ENCODE data around the gene PSMG3. TPM values are rescaled to one million over a fixed set of nuclear protein-coding genes. Genes with fewer than 3 reads are reported as not detected.

The PSMG3 gene
- total RNA-seq (10 to 100 TPM; 22.4 to 25.3 TPM), polyA plus RNA-seq (ENCODE audit: insufficient read length in 6 of 6) (10 to 100 TPM; 19.8 to 31.2 (median 25.2) TPM)
- long read RNA-seq, donor 1, transcript PSMG3-203 (3 exons, 774 nt): minor isoform, 13 of 63 reads
- long read RNA-seq, donor 1, transcript PSMG3-202 (2 exons, 1,391 nt): major isoform, 49 of 63 reads
- long read RNA-seq, donor 1, partial matches to known transcripts: 0 of 63 reads
- long read RNA-seq, donor 1, other reads (novel, unspliced or antisense): 0 of 63 reads
- long read RNA-seq, donor 2, transcript PSMG3-203 (3 exons, 774 nt): minor isoform, 5 of 61 reads
- long read RNA-seq, donor 2, transcript PSMG3-202 (2 exons, 1,391 nt): major isoform, 56 of 61 reads
- long read RNA-seq, donor 2, partial matches to known transcripts: 0 of 61 reads
- long read RNA-seq, donor 2, other reads (novel, unspliced or antisense): 0 of 61 reads
- long read RNA-seq, donor 3, transcript PSMG3-202 (2 exons, 1,391 nt): major isoform, 45 of 59 reads
- long read RNA-seq, donor 3, transcript PSMG3-203 (3 exons, 774 nt): minor isoform, 5 of 59 reads
- long read RNA-seq, donor 3, partial matches to known transcripts: 9 of 59 reads
- long read RNA-seq, donor 3, other reads (novel, unspliced or antisense): 0 of 59 reads
- long read RNA-seq, donor 4, transcript PSMG3-203 (3 exons, 774 nt): major isoform, 15 of 36 reads
- long read RNA-seq, donor 4, transcript PSMG3-202 (2 exons, 1,391 nt): major isoform, 15 of 36 reads
- long read RNA-seq, donor 4, partial matches to known transcripts: 0 of 36 reads
- long read RNA-seq, donor 4, other reads (novel, unspliced or antisense): 2 of 36 reads
- long read RNA-seq, donor 5, transcript PSMG3-202 (2 exons, 1,391 nt): major isoform, 34 of 44 reads
- long read RNA-seq, donor 5, transcript PSMG3-203 (3 exons, 774 nt): minor isoform, 10 of 44 reads
- long read RNA-seq, donor 5, partial matches to known transcripts: 0 of 44 reads
- long read RNA-seq, donor 5, other reads (novel, unspliced or antisense): 0 of 44 reads
- long read RNA-seq, donor 6, transcript PSMG3-202 (2 exons, 1,391 nt): major isoform, 27 of 34 reads
- long read RNA-seq, donor 6, transcript PSMG3-203 (3 exons, 774 nt): minor isoform, 7 of 34 reads
- long read RNA-seq, donor 6, partial matches to known transcripts: 0 of 34 reads
- long read RNA-seq, donor 6, other reads (novel, unspliced or antisense): 0 of 34 reads
- long read RNA-seq, donor 7, transcript PSMG3-202 (2 exons, 1,391 nt): major isoform, 27 of 30 reads
- long read RNA-seq, donor 7, partial matches to known transcripts: 0 of 30 reads
- long read RNA-seq, donor 7, other reads (novel, unspliced or antisense): 0 of 30 reads
- long read RNA-seq, donor 8, transcript PSMG3-202 (2 exons, 1,391 nt): major isoform, 42 of 48 reads
- long read RNA-seq, donor 8, transcript PSMG3-203 (3 exons, 774 nt): minor isoform, 6 of 48 reads
- long read RNA-seq, donor 8, partial matches to known transcripts: 0 of 48 reads
- long read RNA-seq, donor 8, other reads (novel, unspliced or antisense): 0 of 48 reads
- long read RNA-seq, donor 9: 0 reads
- long read RNA-seq, donor 10, transcript PSMG3-203 (3 exons, 774 nt): major isoform, 18 of 36 reads
- long read RNA-seq, donor 10, transcript PSMG3-202 (2 exons, 1,391 nt): minor isoform, 15 of 36 reads
- long read RNA-seq, donor 10, partial matches to known transcripts: 1 of 36 reads
- long read RNA-seq, donor 10, other reads (novel, unspliced or antisense): 1 of 36 reads
- long read RNA-seq, donor 11, transcript PSMG3-203 (3 exons, 774 nt): minor isoform, 15 of 73 reads
- long read RNA-seq, donor 11, transcript PSMG3-202 (2 exons, 1,391 nt): major isoform, 57 of 73 reads
- long read RNA-seq, donor 11, partial matches to known transcripts: 0 of 73 reads
- long read RNA-seq, donor 11, other reads (novel, unspliced or antisense): 0 of 73 reads
- long read RNA-seq, donor 12, transcript PSMG3-202 (2 exons, 1,391 nt): major isoform, 48 of 52 reads
- long read RNA-seq, donor 12, partial matches to known transcripts: 0 of 52 reads
- long read RNA-seq, donor 12, other reads (novel, unspliced or antisense): 0 of 52 reads

- DNase-seq: peak; percentile 80 to 98 (median 92)
- no peaks in the 10 kb centered on the region for H3K9me3 ChIP-seq
- no peaks in the 10 kb centered on the region for H3K27me3 ChIP-seq
- H3K4me3 ChIP-seq: peak within 1 kb of the TSS; percentile 90 to 97
- peaks cover 13 to 28% of the 10 kb centered on the region in 2 donors for H3K4me1 ChIP-seq
- peak; percentile 96 for ATAC-seq
- H3K27ac ChIP-seq: peak within 1 kb of the TSS; percentile 95 to 96
- intact Hi-C loops (cut with DNase I): no loop called here
- H3K36me3 ChIP-seq: peaks cover 0 to 32% of the 10 kb centered on the region in 2 donors
- TF ChIP-seq CTCF (IDR thresholded peaks at IDR 0.05): no peak
Measured at GRCh38 chr7:1569833-1570632, at the start of gene PSMG3. Gene PSMG3, minus strand, starts transcription at chr7:1570032. Its CDS starts 693 bp downstream, at chr7:1569339.

GRCh38 chr7:1618475-1618874 lies 48.6 kb upstream of the PSMG3 start:
- no peaks in the 10 kb centered on the region for H3K36me3 ChIP-seq
- H3K4me1 ChIP-seq: no peaks in the 10 kb centered on the region
- no peak overlapping the region for H3K27ac ChIP-seq
- no peak overlapping the region for H3K4me3 ChIP-seq
- H3K27me3 ChIP-seq: peaks cover 0 to 24% of the 10 kb centered on the region in 2 donors
- TF ChIP-seq CTCF (IDR thresholded peaks at IDR 0.05): no peak
- DNase-seq (no peak), ATAC-seq (no peak)
- intact Hi-C loops (cut with DNase I): no loop called here
- no peaks in the 10 kb centered on the region for H3K9me3 ChIP-seq

- TF ChIP-seq CTCF (IDR thresholded peaks at IDR 0.05): no peak
- DNase-seq: no peak
- H3K4me1 ChIP-seq: no peaks in the 10 kb centered on the region
Measured at GRCh38 chr7:1617957-1618356, 48.1 kb upstream of the PSMG3 start.

More at GRCh38 chr7:1617957-1618356, 48.1 kb upstream of the PSMG3 start:
- peaks cover 0 to 24% of the 10 kb centered on the region in 2 donors for H3K27me3 ChIP-seq
- no peak overlapping the region for H3K27ac ChIP-seq
- no peak overlapping the region for H3K4me3 ChIP-seq
- H3K9me3 ChIP-seq: no peaks in the 10 kb centered on the region
- no peak for ATAC-seq
- no peaks in the 10 kb centered on the region for H3K36me3 ChIP-seq
- intact Hi-C loops (cut with DNase I): no loop called here
